ENCODE measurements around the gene KLHL35.

DNA sequence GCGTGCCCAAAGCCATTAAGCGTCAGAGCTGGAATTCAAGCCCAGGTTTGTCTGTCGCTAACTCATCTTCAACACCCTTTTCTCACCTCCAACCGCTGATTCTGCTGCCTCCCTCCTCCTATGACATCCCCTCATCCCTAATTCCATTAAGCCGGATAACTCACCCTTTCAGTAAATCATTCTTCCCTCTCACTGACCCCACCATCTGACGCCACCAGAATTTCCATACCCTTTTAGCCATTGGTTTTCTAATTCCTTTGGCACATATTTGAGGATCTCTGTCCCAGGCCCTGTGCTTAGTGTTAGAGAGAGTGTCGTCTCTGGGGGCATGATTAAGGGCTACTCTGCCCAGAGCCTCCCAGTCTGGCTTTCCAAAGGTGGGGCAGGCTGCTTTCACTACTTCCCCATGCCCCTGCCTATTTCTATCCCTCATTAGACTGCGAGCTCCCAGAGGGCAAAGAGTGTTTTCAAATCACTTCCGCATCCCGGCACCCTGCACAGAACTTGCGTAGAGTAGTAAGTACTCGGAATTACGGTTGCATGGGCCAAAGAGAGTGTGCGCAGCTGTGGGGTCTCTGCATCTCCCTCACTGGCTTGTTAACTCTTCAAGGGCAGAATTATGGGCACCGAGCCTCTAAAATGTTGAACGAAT is 3.9 kb downstream of the KLHL35 start:
- no peak for TF ChIP-seq POLR2A (IDR thresholded peaks at IDR 0.05)
- TF ChIP-seq, protein P1, sequence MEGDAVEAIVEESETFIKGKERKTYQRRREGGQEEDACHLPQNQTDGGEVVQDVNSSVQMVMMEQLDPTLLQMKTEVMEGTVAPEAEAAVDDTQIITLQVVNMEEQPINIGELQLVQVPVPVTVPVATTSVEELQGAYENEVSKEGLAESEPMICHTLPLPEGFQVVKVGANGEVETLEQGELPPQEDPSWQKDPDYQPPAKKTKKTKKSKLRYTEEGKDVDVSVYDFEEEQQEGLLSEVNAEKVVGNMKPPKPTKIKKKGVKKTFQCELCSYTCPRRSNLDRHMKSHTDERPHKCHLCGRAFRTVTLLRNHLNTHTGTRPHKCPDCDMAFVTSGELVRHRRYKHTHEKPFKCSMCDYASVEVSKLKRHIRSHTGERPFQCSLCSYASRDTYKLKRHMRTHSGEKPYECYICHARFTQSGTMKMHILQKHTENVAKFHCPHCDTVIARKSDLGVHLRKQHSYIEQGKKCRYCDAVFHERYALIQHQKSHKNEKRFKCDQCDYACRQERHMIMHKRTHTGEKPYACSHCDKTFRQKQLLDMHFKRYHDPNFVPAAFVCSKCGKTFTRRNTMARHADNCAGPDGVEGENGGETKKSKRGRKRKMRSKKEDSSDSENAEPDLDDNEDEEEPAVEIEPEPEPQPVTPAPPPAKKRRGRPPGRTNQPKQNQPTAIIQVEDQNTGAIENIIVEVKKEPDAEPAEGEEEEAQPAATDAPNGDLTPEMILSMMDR (IDR thresholded peaks at IDR 0.05) = no peak
